ENCODE data around the gene LGALS9.
"Not testable (repeated sequence)": the region's sequence is repeated elsewhere in the genome, so short reads cannot be mapped to it uniquely, and the experiment has no call there.

Gene LGALS9

GRCh38 chr17:27627514-27627913, 3.5 kb upstream of the LGALS9 start:
- no peak for DNase-seq (ENCODE audit: low read depth in 2 of 2, low spot score in 1 of 2)

- no peak for DNase-seq (ENCODE audit: low read depth in 2 of 2, low spot score in 1 of 2)
Measured at GRCh38 chr17:27628376-27628775, 2.6 kb upstream of the LGALS9 start.

- DNase-seq (ENCODE audit: low read depth in 2 of 2, low spot score in 1 of 2), result not testable (repeated sequence)
Measured at GRCh38 chr17:27629260-27629659, 1.7 kb upstream of the LGALS9 start.

- no peak for DNase-seq (ENCODE audit: low read depth in 2 of 2, low spot score in 1 of 2)
Measured at GRCh38 chr17:27631411-27631760, 398 bp downstream of the LGALS9 start.

- no peak for DNase-seq (ENCODE audit: low read depth in 2 of 2, low spot score in 1 of 2)
Measured at GRCh38 chr17:27631897-27632725, 1.1 kb downstream of the LGALS9 start.

- not testable (repeated sequence) for DNase-seq (ENCODE audit: low read depth in 2 of 2, low spot score in 1 of 2)
Measured at GRCh38 chr17:27632766-27633165, 1.8 kb downstream of the LGALS9 start.

GRCh38 chr17:27633312-27634025, 2.5 kb downstream of the LGALS9 start:
- no peak for DNase-seq (ENCODE audit: low read depth in 2 of 2, low spot score in 1 of 2)

GRCh38 chr17:27634026-27634335, 3.0 kb downstream of the LGALS9 start:
- DNase-seq (ENCODE audit: low read depth in 2 of 2, low spot score in 1 of 2), result no peak

GRCh38 chr17:27634776-27635175, 3.8 kb downstream of the LGALS9 start:
- DNase-seq (ENCODE audit: low read depth in 2 of 2, low spot score in 1 of 2), result no peak

- DNase-seq (ENCODE audit: low read depth in 2 of 2, low spot score in 1 of 2), result no peak
Measured at GRCh38 chr17:27635275-27635823, 4.4 kb downstream of the LGALS9 start.

GRCh38 chr17:27636005-27636520, 5.1 kb downstream of the LGALS9 start:
- DNase-seq (ENCODE audit: low read depth in 2 of 2, low spot score in 1 of 2), result not testable (repeated sequence)

GRCh38 chr17:27637818-27638217, 6.8 kb downstream of the LGALS9 start:
- not testable (repeated sequence) for DNase-seq (ENCODE audit: low read depth in 2 of 2, low spot score in 1 of 2)

- DNase-seq (ENCODE audit: low read depth in 2 of 2, low spot score in 1 of 2), result not testable (repeated sequence)
Measured at GRCh38 chr17:27638415-27638914, 7.5 kb downstream of the LGALS9 start.

GRCh38 chr17:27640790-27641189, 9.8 kb downstream of the LGALS9 start:
- DNase-seq (ENCODE audit: low read depth in 2 of 2, low spot score in 1 of 2), result no peak

- no peak for DNase-seq (ENCODE audit: low read depth in 2 of 2, low spot score in 1 of 2)
Measured at GRCh38 chr17:27644586-27644985, 13.6 kb downstream of the LGALS9 start.

GRCh38 chr17:27645621-27646020, 14.6 kb downstream of the LGALS9 start:
- not testable (repeated sequence) for DNase-seq (ENCODE audit: low read depth in 2 of 2, low spot score in 1 of 2)

- DNase-seq (ENCODE audit: low read depth in 2 of 2, low spot score in 1 of 2), result no peak
Measured at GRCh38 chr17:27646232-27646631, 15.2 kb downstream of the LGALS9 start.

- DNase-seq (ENCODE audit: low read depth in 2 of 2, low spot score in 1 of 2), result no peak
Measured at GRCh38 chr17:27647765-27648164, 16.8 kb downstream of the LGALS9 start.

GRCh38 chr17:27649111-27649571, 18.2 kb downstream of the LGALS9 start:
- DNase-seq (ENCODE audit: low read depth in 2 of 2, low spot score in 1 of 2), result not testable (repeated sequence)

GRCh38 chr17:27649929-27650328, 18.9 kb downstream of the LGALS9 start:
- no peak for DNase-seq (ENCODE audit: low read depth in 2 of 2, low spot score in 1 of 2)

GRCh38 chr17:27650836-27651235, 19.8 kb downstream of the LGALS9 start:
- DNase-seq (ENCODE audit: low read depth in 2 of 2, low spot score in 1 of 2), result no peak

Data from stimulated activated CD8-positive, alpha-beta memory T cell treated with anti-CD3 and anti-CD28 coated beads, Interleukin-4, amount 100 ng/mL, for 1 hour (primary cell).